GM18502 (cell line): Measurements from ENCODE around the gene ATP1B2.
A peak's percentile ranks its signal among the peaks of the same experiment; 100 is the strongest.
"Not testable (repeated sequence)": the region's sequence is repeated elsewhere in the genome, so short reads cannot be mapped to it uniquely, and the experiment has no call there.

ENCODE experiments used
- ATAC-seq: cut with Tn5 transposase; IDR thresholded peaks from one replicate; pipeline ENCODE4 v1.9.1; 2021; ENCODE audit warnings: mild to moderate bottlenecking; ENCODE audit not compliant: unreplicated experiment, poor library complexity

The ATP1B2 gene, protein sequence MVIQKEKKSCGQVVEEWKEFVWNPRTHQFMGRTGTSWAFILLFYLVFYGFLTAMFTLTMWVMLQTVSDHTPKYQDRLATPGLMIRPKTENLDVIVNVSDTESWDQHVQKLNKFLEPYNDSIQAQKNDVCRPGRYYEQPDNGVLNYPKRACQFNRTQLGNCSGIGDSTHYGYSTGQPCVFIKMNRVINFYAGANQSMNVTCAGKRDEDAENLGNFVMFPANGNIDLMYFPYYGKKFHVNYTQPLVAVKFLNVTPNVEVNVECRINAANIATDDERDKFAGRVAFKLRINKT

DNA sequence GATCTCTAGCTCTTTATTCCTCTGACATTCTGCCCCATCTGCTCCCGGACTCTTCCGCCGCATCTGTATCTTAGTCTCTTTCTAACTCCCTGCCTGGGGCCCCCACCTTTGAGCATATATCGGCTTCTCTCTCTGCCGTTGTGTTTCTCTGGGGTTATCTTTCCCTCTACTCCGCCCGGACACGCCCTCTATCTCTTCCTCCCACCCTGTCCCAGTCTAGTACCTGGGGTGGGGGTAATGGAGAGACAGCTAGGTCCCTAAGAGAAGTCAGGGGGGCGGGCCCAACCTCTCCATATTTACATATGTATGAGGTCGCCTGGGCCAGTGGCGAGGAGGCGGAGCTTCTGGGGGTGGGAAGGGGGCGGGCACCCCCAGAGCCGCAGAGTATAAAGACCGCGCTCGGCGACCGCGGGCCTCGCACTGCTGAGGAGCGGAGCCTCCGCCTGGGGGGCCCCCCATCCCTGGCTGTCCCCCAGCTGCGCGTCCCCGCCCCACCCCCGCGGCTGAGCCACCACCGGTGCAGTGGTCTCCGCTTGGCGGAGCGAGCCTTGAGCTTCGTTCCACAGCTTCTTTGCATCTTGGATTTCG is at the start of gene ATP1B2:
ATP1B2 (plus strand) TSS at position 418 of the 588 bp plus-strand sequence. CDS start 593 bp downstream, outside the sequence.
- peak; percentile 59 for ATAC-seq

DNA sequence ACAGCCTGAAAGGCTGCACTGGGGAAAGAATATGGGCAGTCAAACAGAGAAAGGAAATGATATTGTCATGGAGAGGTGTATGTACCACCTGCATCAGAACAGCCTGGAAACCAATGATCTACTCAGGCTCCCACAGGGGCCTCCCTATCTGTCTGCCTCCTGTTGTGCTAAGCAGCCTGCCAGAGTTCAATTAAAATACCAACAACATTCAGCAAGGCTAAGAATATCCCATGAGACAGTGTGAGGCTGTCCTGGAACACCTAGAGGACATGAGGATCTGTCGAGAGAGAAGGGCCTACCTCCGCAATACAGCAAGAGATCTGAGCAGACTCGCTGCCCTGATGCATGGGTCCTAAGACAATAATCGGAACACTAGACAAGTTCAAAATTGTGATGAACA is 44.4 kb upstream of the ATP1B2 start:
- ATAC-seq: no peak

DNA sequence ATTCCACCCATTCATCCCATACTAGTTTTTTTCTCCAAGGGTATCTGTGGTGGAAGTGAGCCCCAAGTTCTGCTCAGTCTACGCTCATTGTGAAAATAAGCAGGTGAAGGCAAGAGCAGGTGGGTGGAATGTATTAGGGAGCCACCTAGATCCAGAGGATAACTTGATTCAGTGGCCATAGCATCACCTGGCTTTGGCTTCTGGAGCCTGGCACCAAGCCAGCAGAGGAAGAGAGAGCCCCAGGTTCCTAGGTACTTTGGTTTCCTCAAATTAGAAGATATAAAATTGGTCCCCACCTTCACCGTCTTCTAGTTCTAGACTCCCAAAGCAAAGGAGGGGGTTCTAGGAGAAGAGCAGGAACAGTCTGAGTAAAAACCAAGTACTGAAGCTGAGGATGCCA is 40.1 kb upstream of the ATP1B2 start:
- no peak for ATAC-seq

DNA sequence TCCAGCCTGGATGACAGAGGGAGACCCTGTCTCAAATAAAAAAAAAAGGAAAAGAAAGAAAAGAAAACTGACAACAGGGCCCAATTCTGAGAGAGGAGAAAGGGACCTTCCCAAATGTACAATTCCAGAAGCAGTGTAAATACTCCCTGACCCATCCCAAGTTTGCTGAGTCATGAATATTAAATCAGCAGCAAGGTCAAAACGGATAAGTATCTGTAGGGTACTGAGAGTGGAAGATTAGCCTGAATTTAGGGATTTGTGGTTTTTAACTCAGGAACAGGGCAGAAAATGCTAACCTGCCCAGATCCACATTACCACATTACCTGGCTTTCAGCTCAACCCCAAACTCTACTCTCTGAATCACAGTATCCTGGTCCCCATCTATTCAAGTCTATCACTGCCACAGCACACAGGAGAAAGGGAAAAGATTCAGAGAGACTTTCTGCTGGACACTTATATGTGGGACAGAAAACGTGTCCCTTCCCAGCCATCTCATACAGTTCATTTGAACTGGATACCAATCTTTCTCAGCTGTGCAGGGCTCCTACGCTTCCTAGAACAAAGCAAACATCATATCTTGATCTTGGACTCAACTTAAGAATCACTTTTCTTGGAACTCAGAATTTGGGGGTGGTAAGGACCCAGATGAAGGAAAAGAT is 39.0 kb upstream of the ATP1B2 start:
- ATAC-seq: no peak

DNA sequence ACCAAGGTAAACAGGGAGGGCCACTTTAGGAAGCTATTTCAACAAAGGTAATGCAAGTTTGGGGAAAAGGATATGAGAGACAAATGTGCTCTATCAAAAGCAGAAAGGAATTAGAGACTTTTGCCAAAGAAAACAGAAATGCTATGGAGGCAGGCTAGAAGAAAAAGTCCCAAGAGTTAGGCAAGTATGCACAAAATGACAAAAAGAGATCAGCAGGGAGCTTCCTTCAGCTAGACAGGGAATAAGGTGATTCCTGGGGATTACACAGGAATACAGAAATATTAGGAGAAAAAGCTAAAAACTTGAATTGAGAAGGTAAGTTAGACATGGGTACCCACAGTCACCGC is 38.5 kb upstream of the ATP1B2 start:
- no peak for ATAC-seq

DNA sequence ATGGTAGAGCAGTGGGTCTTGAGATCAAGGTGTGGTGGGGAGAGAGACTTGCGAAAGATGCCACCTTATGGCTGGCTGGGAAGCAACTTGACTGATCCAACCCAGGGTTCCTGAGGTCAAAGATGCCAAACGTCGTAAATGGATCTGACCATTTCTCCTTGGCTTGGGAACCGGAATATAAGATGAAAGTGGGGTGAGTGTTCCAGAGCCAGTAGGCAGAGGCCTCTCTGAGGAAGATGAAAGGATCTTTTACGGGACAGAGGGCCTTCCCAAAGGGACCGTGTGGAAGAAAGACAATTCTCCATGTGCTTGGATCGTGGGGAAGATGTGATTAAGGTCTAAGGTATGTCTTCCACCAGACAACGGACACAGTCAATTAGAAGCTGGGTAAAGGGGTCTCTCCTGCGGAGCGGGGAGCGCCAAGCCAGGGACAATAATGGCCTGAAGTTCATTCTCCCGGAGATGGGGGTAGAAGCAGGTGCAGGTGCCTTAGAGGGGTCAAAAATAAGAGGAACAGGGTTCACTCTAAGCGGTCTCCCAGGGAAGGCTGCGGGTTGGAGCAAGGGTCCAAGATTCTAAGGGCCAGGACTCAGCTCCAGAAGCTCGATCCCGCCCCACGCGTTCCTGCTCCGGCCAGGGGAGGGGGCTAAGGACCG is 36.8 kb upstream of the ATP1B2 start:
- no peak for ATAC-seq

DNA sequence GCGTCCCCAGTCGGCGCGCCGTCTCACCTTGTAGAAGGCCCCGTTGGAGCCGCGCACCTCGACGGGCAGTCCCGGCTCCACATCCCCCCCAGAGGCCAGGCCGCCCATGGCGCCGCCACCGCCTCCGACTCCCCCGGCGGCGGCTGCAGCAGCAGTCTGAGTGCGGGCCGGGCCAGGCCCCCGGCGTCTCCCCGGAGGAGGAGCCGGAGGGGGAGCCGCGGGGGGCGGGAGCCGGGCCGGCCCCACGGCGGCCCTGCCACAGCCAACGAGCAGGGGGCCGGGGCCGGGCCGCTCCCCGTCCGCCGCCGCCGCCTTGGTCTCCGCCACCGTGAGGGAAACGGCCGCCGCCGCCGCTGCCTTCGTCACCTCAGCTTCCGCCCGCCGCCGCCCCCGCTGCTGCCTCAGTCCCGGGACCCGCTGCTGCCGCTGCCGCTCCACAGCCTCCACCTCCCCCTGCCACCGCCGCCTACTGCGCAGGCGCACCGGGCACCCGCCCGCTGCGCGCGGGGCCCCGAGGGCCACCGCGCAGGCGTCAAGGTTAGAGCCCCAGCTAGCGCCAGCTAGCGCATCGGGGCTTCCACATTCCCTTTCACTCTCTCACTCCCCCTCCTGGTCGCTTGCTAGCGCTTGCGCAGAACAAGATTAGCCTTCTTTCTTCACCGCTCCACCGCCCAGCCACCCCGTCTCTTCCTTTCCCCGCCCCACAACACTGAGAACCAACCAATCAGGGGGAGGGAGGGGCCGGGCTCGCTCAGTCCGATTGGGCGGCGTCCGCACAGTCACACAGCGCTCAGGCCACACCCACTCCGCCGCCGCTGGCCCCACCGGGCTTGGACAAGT is 36.1 kb upstream of the ATP1B2 start, which contains the start of gene FXR2:
FXR2 (minus strand) TSS at position 473 of the 840 bp plus-strand sequence; CDS start at position 108, 365 bp downstream.
- peak; percentile 89 for ATAC-seq

DNA sequence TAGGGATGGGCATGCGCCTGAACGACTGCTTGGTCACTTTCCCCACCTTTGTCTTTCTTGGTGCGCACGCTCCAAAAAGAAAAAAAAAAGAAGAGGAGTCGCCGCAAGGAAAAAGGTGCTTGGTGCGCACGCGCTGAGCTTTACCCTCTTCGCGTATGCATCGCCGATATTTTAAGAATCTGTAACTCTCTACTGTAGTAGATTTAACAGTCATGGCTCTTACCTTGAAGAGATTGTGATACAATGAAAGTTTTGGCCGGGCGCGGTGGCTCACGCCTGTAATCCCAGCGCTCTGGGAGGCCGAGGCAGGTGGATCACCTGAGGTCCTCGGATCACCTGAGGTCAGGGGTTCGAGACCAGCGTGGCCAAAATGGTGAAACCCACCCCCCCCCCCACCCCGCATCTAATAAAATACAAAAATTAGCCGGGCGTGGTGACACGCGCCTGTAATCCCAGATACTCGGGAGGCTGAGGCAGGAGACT is 35.4 kb upstream of the ATP1B2 start:
- no peak for ATAC-seq

DNA sequence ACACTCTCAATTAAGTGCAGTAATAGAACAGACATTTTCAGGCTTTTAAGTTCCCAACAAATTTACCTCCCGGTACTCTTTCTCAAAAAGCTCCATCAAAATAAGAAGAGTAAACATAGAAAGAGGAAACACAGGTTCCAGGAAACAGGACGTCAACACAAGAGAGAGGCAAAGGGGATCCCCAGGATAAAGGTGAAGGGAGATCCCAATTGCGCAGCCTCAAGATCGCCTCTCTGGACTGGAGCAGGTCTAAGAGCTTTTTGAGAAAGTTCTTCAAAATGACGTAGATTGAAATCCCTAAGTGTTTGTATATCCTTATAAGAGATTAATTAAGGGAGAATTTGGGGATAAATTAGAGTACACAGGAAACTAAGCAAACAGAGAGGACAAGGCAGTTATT is 32.1 kb upstream of the ATP1B2 start:
- ATAC-seq: no peak

DNA sequence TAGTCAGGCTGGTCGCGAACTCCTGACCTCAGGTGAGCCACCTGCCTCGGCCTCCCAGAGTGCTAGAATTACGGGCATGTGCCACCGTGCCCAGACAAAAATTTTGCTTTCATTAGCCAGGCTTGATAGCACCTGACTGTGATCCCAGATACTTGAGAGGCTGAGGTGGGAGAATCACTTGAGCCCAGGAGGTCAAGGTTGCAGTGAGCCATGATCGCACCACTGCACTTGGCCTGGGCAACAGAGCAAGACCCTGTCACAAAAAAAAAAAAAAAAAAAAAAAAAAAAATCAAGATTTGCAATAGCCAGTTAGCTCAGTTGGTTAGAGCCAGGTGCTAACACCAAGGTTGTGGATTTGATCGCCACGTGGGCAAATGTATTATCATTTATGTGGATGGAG is 29.9 kb upstream of the ATP1B2 start:
- ATAC-seq: no peak

DNA sequence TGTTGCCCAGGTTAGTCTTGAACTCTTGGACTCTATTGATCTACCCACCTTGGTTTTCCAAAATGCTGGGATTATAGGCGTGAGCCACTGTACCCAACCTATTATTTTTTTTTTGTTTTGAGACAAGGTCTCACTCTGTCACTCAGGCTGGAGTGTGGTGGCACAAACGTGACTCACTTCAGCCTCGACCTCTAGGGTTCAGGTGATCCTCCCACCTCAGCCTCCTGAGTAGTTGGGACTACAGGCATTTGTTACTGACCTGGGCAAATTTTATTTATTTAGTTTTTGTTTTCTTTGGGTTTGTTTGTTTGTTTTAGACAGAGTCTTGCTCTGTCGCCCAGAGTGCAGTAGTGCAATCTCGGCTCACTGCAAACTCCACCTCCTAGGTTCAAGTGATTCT is 27.1 kb upstream of the ATP1B2 start:
- ATAC-seq: no peak

DNA sequence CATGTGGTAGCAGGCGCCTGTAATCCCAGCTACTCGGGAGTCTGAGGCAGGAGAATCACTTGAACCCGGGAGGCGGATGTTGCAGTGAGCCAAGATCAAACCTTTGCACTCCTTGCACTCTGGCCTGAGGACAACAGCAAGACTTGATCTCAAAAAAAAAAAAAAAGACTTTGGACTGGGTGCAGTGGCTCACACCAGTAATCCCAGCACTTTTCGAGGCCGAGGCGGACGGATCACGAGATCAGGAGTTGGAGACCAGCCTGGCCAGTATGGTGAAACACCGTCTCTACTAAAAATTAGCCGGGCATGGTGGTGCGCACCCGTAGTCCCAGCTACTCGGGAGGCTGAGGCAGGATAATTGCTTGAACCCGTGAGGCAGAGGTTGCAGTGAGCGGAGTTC is 25.0 kb upstream of the ATP1B2 start:
- not testable (repeated sequence) for ATAC-seq

DNA sequence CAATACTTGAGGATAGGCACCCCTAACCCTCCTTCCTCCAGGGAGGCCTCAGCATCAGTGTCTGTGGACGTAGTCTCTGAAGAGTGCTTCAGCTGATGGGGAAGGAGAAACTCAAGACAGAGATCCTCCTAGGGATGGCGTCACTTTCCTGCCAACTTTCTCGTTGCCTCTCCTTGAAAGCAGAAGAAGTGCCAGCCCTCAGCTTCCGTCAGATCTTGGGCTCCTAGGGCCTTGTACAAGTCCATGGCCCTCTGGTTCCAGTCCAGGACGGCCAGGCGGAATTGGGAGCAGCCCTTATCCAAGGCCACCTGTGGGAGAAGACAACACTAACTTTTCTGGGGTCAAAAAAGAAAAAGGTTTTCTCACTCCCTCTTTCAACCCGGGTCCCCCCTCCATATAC is 24.4 kb upstream of the ATP1B2 start:
- ATAC-seq: no peak

DNA sequence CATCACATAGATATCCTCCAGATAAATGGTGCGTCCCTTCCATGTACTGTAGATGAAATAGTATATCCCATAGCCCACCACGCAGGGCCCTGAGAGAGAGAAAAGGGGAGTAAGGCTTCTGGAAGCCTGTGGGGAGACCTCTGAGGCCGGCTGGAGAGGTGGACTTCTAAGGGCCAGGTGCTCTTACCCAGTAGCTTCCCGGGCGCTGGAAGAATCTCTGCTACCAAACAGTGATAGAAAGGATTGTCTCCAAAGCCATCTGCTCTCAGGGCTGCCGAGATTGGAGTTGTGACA is 23.8 kb upstream of the ATP1B2 start:
- ATAC-seq: no peak

DNA sequence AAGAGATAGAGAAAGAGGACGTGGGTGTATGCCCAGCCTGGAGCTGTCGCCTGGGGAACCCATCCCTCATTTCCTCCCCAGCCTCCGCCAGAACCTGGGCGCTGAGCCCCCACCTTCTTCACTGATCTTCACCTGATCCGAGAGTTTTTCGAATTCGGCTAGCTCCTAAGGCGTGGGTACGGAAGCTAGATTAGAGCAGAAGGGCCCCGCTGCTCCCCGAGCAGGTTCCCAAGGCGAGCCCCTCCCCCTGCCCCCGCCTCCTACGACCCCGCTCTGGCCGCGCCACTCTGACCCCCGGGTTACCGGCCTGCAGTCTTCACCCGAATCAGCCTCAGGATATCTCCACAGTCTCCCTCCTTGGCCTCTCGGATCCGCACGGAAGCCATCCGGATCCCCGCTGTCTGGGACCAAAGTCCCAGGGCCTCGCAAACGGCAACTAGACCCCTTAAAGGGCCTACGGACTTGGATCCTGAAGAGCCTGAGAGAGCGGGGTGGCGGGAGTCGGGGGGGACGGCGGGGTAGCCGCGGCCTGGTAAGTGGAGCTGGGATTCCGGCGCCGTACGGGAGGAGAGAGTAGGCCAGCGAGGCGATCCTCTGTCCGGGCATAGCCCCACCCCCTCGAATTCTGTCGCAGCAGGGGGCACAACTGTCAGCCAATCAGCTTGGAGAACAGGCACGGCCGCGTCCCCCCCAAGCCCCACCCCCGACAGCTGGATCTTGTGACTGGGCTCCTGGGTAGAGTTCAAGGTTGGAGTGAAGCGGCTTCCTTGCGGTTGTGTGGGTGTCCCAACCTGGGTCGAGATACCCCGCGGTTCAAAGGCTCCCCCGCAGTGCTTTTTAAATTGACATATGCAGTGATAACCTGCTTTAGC is 23.2 kb upstream of the ATP1B2 start, which contains the start of gene SAT2:
SAT2 (minus strand) TSS at position 572 of the 872 bp plus-strand sequence; CDS start at position 386, 186 bp downstream.
- peak; percentile 88 for ATAC-seq

DNA sequence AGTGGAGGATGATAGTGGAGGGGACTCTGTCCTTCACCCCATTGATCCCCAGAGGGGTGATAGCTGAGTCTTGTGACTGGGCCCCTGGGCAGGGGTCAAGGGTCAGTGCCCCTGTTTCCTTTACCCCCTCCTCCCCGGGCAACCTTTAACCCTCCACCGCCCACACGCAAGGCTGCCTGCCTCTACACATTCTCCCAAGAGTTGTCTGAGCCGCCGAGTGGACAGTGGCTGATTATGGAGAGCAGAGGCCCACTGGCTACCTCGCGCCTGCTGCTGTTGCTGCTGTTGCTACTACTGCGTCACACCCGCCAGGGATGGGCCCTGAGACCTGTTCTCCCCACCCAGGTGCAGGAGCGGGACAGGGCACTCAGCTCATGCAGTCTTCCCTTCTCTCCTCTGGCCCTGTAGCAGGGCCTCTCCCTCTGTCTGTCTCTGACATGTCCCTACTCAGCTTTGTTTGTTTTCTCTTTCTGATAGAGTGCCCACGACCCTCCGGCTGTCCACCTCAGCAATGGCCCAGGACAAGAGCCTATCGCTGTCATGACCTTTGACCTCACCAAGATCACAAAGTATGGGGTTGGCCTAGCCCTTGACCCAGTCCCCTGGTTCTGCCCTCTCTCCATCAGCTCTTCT is 20.7 kb upstream of the ATP1B2 start, which contains the start of gene SHBG:
SHBG (plus strand) TSS at position 197 of the 633 bp plus-strand sequence; CDS start at position 235, 38 bp downstream.
- no peak for ATAC-seq

DNA sequence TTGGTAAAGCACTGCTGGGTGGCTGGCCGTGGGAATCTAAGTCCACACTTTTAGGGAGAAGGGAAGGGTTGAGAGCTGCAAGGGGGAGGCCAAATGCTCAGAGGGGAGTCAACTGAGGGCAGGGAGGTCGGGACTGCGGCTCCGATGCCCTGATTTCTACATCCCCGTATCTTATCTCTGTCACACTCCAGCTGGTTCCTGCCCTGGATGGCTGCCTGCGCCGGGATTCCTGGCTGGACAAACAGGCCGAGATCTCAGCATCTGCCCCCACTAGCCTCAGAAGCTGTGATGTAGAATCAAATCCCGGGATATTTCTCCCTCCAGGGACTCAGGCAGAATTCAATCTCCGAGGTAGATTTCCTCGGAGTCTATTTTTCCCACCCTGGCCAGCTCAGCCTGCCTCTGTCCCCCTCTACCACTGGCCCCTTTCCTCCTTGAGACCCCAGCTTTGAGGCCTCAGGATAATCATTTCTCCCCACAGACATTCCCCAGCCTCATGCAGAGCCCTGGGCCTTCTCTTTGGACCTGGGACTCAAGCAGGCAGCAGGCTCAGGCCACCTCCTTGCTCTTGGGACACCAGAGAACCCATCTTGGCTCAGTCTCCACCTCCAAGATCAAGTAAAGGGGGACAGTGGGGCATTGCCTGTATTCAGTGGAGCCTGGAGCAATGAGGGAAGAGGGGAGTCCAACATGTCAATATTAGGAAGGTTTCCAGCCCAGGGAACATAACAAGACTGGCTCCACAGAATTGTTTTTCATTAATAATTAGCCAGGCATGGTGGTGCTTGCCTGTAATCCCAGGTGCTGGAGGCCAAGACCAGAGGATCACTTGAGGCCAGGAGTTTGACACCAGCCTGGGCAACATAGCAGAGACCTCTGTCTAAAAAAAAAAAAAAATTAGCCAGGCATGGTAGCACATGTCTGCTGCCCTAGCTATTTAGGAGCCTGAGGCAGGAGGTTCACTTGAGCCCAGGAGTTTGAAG is 19.0 kb upstream of the ATP1B2 start:
- ATAC-seq: no peak
